GM21447 (cell line): ENCODE data around the gene DDI1.

Experiments
- ATAC-seq: cut with Tn5 transposase; IDR thresholded peaks from one replicate; pipeline ENCODE4 v1.9.1; 2021; ENCODE audit not compliant: unreplicated experiment

Gene DDI1

GRCh38 chr11:104075706-104076105 is 39.3 kb downstream of the DDI1 start:
- ATAC-seq, result no peak

GRCh38 chr11:104076455-104076854 is 40.0 kb downstream of the DDI1 start:
- ATAC-seq, result no peak

GRCh38 chr11:104078245-104078644 is 41.8 kb downstream of the DDI1 start:
- no peak for ATAC-seq

- no peak for ATAC-seq
Measured at GRCh38 chr11:104078995-104079394, 42.6 kb downstream of the DDI1 start.

- ATAC-seq, result no peak
Measured at GRCh38 chr11:104086621-104087020, 50.2 kb downstream of the DDI1 start.
